ENCODE data around the gene EEF2K.
"Not testable (repeated sequence)": the region's sequence is repeated elsewhere in the genome, so short reads cannot be mapped to it uniquely, and the experiment has no call there.

The EEF2K gene

GRCh38 chr16:22213236-22213635 is 7.2 kb downstream of the EEF2K start:
- DNase-seq = no peak

GRCh38 chr16:22213801-22214200 is 7.7 kb downstream of the EEF2K start:
- no peak for DNase-seq

- no peak for DNase-seq
Observed at GRCh38 chr16:22214402-22214801, 8.3 kb downstream of the EEF2K start.

- no peak for DNase-seq
Observed at GRCh38 chr16:22214889-22215288, 8.8 kb downstream of the EEF2K start.

- DNase-seq = no peak
Observed at GRCh38 chr16:22216191-22216831, 10.2 kb downstream of the EEF2K start.

- not testable (repeated sequence) for DNase-seq
Observed at GRCh38 chr16:22216832-22217225, 10.8 kb downstream of the EEF2K start.

GRCh38 chr16:22217890-22218730 is 12.0 kb downstream of the EEF2K start:
- DNase-seq = no peak

- DNase-seq = no peak
Observed at GRCh38 chr16:22219389-22220068, 13.5 kb downstream of the EEF2K start.

- no peak for DNase-seq
Observed at GRCh38 chr16:22220069-22220440, 14.0 kb downstream of the EEF2K start.

GRCh38 chr16:22220714-22221113 is 14.6 kb downstream of the EEF2K start:
- DNase-seq = no peak

GRCh38 chr16:22222006-22222405 is 15.9 kb downstream of the EEF2K start:
- DNase-seq = no peak

GRCh38 chr16:22222998-22223397 is 16.9 kb downstream of the EEF2K start:
- no peak for DNase-seq

GRCh38 chr16:22225060-22225459 is 19.0 kb downstream of the EEF2K start:
- DNase-seq = no peak

- no peak for DNase-seq
Observed at GRCh38 chr16:22229889-22230288, 23.8 kb downstream of the EEF2K start.

GRCh38 chr16:22232277-22233036 is 26.4 kb downstream of the EEF2K start:
- DNase-seq = no peak

GRCh38 chr16:22233037-22233372 is 26.9 kb downstream of the EEF2K start:
- DNase-seq = no peak

GRCh38 chr16:22235839-22236745 is 30.0 kb downstream of the EEF2K start:
- no peak for DNase-seq

- no peak for DNase-seq
Observed at GRCh38 chr16:22239131-22239805, 33.2 kb downstream of the EEF2K start.

GRCh38 chr16:22240023-22240710 is 34.1 kb downstream of the EEF2K start:
- DNase-seq = no peak

GRCh38 chr16:22250522-22250921 is 44.4 kb downstream of the EEF2K start:
- DNase-seq = no peak

GRCh38 chr16:22252317-22252716 is 46.2 kb downstream of the EEF2K start:
- DNase-seq = no peak
